HG02798 (cell line): ENCODE measurements around the gene RUBCN.

Experiments
- ATAC-seq: cut with Tn5 transposase; IDR thresholded peaks from one replicate; pipeline ENCODE4 v1.9.1; 2021; ENCODE audit warnings: mild to moderate bottlenecking; ENCODE audit not compliant: unreplicated experiment, poor library complexity

RUBCN gene

GRCh38 chr3:197736491-197737318 is at the start of gene RUBCN:
Gene RUBCN (minus strand): TSS chr3:197736904. CDS start chr3:197736719, 185 bp downstream.
- peak; percentile 91 for ATAC-seq

- ATAC-seq, result no peak
Measured at GRCh38 chr3:197784019-197784585, 47.4 kb upstream of the RUBCN start.

DNA sequence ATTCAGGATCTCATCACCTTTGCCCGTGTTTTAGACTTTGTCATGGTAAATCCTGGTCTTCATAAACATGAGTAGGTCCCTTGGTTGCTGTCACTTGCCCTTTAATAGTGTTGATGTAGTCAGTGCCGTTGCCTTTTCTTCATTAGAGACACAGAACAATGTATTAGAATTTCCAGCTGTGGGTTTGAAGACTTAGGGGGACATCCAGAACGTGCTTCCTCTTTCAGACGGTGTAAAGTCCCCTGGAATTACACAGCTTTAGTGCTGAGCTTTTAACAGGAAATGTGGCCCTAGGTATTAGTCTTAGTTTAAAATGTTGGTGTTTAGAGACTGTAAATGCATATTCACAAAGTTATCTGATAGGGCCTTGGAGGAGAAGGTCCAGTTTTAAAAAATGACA is 45.5 kb upstream of the RUBCN start:
- no peak for ATAC-seq

- no peak for ATAC-seq
Measured at GRCh38 chr3:197775317-197775716, 38.6 kb upstream of the RUBCN start.

GRCh38 chr3:197761784-197762183 is 25.1 kb upstream of the RUBCN start:
- no peak for ATAC-seq

DNA sequence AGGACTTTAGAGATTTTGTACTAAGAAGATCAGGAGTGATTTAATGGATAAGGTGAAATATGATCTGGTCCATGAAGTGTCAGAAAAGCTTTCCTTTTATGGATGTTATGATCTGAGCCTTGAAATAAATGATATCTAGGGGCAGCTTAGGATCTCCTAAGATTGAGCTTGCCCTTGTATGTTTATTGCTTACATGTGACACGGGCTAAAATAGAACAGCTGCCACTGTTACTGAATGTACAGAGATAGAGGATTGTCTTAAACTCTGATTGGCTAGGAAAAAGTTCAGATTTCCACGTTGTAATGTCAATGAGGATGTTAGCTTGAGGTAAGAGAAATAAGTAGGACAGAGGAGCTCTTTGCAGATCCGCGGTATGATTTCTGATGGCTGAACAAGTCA is 21.8 kb upstream of the RUBCN start:
- no peak for ATAC-seq

GRCh38 chr3:197756704-197757103 is 20.0 kb upstream of the RUBCN start:
- no peak for ATAC-seq

- ATAC-seq, result no peak
Measured at GRCh38 chr3:197753263-197753662, 16.6 kb upstream of the RUBCN start.

- no peak for ATAC-seq
Measured at GRCh38 chr3:197752107-197752506, 15.4 kb upstream of the RUBCN start.

GRCh38 chr3:197750858-197751737 is 14.4 kb upstream of the RUBCN start:
- ATAC-seq, result no peak

DNA sequence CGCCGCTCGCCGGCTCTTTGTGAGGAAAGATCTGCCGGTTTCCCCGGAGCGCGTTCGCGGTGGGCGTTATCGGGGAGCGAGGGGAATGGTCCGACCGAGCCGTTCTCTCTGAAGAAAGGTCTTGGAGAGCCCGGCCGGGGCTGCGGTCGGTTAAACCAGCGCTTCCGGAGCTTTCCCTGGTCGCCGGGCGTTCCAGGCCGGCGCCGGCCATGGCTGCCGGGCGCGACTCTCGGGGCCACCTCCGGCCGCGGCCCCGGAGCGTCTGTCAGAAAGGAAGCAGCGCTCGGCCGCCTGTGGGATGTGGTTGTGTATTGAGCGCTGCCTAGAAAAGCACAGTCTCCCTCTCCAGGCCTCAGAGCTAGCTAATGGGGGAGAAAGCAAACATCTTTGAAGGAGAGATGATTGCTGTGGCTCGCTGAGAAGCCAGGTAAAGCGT is 13.7 kb upstream of the RUBCN start:
- ATAC-seq, result peak; percentile 44

DNA sequence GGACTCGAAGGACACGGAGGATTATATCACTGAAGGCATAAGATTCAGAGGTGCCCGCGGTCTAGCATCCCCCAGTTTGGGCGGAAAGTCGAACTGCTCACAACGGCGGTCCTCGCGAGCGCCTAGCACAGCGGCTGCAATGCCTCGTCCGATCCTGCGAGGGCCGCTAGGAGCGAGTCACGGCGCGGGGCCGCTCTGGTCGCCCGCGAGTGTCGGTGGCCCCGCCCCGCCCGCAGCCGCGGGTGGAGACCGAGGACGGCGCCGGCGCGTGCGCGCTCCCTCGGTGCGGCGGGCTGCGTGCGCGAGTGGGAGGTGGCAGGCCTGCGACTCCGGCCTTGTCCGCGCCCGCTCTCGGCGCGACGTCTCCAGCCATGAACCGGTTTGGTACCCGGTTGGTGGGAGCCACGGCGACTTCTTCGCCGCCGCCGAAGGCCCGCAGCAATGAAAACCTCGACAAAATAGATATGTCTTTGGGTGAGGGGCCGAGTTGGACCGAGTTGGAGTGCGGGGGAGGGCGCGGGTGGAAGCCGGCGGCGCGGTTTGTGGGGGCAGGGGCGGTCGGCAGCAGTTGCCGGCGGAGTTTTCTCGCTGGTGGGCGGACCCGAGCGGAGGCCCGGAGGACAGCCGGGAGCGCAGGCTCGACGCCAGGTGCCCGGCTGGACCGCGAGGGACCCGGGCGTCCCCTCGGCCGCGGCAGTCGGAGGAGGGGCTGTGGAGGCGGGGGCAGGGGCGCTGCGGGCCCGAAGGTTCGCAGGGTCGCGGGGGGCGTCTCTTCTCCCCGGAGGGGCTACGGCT is 13.1 kb upstream of the RUBCN start, which contains the start of gene FYTTD1:
Gene FYTTD1, plus strand, starts transcription at position 283 of the 795 bp plus-strand sequence. Its CDS starts 89 bp downstream, at position 372.
- peak; percentile 88 for ATAC-seq

DNA sequence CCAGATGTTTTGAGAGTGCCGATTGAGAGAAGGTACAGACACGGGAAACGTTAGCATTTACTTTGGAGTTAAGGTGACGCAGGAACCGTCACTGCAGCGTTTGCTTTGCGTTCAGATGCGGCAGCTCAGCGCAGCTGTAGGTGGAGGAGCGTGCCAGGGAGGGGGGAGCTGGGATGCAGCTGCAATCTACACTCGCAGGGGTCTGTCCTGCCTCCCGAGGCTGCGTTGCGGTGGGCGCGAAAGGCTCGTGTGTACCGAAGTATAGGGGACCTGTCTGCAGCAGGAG is 12.6 kb upstream of the RUBCN start:
- ATAC-seq, result peak; percentile 31

GRCh38 chr3:197748597-197749314 is 12.1 kb upstream of the RUBCN start:
- ATAC-seq, result no peak

DNA sequence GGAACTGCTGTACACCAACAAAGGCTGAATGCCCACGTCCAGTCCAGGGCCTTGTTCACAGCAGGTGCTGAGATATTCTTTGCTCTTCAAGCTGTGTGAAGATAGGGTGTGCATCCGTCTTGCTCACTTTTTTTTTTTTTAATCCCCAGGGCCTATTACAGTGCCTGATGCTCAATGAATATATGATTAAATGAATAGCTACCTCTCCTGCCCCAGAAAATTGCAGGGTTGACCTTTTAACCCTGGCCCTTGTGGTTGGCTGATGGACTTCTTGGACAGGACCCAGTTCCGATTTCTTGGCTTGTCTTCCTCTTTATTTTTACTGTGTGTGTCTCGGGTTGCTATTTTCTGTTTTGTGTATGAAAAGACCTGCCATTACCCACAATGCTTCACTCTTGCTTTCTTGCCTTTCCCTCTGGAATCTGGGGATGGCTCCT is 10.1 kb upstream of the RUBCN start:
- no peak for ATAC-seq

GRCh38 chr3:197746209-197746608 is 9.5 kb upstream of the RUBCN start:
- ATAC-seq, result no peak

DNA sequence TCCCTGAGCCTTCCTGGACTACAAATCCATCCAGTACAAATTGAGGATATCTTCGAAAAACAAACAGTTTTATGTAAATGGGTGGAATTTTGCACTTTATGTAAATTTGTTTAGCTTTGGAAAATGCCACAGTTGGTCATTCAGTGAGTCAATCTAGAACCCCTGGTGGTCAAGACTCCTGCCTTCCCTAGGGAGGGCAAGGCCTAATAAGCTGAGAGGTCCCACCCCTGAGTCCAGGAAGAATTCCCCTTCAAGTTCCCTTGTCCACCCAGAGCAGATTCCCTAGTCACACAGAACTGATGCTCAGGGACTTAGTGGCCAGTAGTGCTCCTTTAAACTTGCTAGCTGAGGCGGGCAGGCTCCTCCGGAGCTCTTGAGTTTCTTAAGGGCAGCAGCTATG is 6.1 kb upstream of the RUBCN start:
- no peak for ATAC-seq

GRCh38 chr3:197737749-197738462 is 1.2 kb upstream of the RUBCN start:
- ATAC-seq, result no peak

- ATAC-seq, result no peak
Measured at GRCh38 chr3:197737319-197737649, 580 bp upstream of the RUBCN start.
